ENCODE data around the gene DENND5B.
"Not testable (repeated sequence)": the region's sequence is repeated elsewhere in the genome, so short reads cannot be mapped to it uniquely, and the experiment has no call there.

Gene DENND5B

DNA sequence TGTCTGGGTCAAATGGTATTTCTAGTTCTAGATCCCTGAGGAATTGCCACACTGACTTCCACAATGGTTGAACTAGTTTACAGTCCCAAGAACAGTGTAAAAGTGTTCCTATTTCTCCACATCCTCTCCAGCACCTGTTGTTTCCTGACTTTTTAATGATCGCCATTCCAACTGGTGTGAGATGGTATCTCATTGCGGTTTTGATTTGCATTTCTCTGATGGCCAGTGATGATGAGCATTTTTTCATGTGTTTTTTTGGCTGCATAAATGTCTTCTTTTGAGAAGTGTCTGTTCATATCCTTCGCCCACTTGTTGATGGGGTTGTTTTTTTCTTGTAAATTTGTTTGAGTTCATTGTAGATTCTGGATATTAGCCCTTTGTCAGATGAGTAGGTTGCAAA is 40.3 kb downstream of the DENND5B start:
- not testable (repeated sequence) for DNase-seq

DNA sequence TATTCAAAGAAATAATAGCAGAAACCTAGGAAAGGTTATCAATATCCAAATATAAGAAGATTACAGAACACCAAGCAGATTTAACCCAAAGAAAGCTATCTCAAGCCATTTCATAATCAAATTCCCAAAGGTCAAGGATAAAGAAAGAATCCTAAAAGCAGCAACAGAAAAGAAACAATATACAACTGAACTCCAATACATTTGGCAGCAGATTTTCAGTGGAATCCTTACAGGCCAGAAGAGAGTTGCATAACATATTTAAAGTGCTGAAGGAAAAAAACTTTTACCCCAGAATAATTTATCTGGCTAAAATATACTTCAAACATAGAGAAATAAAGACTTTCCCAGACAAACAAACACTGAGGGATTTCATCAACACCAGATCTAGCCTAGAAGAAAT is 54.3 kb downstream of the DENND5B start:
- DNase-seq, result no peak

DNA sequence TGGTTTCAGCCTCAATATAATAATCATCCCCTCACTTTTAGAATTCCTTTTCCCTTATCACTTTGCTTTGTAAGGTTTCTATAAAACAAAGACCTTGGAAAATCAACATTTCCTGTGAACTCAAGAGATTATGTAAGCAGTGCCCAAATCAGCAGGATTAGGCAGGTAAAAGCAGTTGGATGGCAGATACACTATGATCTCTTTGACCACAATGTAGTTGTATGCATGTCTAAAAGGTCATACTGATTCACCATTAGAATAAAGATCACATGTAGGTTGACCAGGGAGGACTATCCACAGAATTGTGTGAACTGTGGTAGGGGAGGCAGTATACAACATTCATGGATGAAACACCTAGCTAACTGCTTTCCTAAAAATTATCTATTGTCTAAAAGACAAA is 57.5 kb downstream of the DENND5B start:
- DNase-seq, result no peak

DNA sequence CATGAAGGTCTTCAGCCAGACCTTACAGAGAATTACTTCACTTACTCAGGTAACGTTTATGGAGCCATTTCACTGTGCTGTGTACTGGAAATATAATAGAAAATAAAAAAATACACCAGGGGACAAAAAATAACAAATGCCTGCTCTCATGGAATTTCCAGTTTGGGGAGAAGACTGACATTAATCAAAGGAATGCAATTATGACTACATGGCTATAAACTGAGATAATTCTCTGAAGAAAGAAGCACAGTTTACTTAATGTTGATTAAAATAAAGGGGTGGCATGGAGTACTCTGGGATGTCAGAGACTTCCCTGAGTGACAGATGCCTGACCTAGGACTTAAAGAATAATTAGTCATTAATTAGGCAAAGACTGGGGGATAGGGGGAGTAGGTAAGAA is 59.0 kb downstream of the DENND5B start:
- no peak for DNase-seq

GRCh38 chr12:31528095-31528494 is 62.8 kb downstream of the DENND5B start:
- DNase-seq, result no peak

- no peak for DNase-seq
These were observed 63.9 kb downstream of the DENND5B start for GRCh38 chr12:31527083-31527482.

- no peak for DNase-seq
These were observed 64.8 kb downstream of the DENND5B start for GRCh38 chr12:31526158-31526546.

GRCh38 chr12:31525496-31526157 is 65.3 kb downstream of the DENND5B start:
- DNase-seq, result no peak

- DNase-seq, result no peak
These were observed 66.0 kb downstream of the DENND5B start for GRCh38 chr12:31524791-31525495.

DNA sequence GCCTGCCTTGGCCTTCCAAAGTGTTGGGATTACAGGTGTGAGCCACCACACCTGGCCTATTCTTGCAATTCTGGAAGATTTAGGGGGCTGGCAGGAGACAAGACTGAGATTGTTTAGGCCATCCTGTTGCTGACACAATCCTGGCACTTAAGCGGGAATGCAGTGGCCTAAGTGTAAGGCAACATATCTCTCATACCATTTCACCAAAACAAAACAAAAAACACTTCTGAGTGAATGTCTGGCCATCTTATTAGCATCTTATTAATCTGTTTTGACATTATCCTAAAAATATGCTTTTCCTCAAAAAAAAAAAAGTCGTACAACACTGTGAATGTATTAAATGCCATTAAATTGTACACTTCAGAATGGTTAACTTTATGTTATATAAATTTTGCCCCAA is 67.6 kb downstream of the DENND5B start:
- DNase-seq, result no peak

DNA sequence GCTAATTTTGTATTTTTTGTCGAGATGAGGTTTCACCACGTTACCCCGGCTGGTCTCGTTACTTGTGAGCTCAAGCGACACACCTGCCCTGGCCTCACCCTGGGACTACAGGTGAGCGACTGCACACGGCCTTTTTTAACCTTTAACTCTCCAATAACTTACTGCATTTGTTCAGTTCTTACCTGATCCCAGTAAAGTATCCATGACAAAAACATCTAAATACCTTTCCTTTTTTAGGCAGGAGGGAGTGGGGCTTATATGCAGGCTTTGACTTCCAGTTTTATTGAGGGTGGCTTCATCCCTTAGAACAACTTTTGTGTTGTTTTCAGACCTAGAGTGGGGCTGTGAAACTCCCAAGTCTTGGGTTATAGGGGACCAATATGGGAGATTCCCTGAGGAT is 68.3 kb downstream of the DENND5B start:
- no peak for DNase-seq

- no peak for DNase-seq
These were observed 69.0 kb downstream of the DENND5B start for GRCh38 chr12:31521964-31522363.

DNA sequence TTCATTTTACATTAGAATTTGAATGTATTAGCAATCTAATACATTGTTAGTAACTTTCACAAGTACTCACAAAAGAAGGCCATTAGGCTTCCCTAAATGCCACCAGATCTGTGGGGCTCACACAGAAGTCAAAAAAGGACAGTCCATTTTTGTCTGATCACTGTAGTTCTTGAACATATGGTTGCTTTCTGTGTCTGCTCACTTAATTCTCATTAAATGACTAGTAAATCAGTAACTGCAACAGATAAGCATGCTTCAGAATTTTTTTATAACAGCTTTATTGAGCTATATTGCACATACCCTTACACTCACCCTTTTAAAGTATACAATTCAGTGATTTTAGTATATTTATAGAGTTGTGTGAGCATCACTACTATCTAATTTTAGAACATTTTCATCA is 71.4 kb downstream of the DENND5B start:
- DNase-seq, result no peak

GRCh38 chr12:31518680-31519227 is 72.2 kb downstream of the DENND5B start:
- DNase-seq, result no peak

DNA sequence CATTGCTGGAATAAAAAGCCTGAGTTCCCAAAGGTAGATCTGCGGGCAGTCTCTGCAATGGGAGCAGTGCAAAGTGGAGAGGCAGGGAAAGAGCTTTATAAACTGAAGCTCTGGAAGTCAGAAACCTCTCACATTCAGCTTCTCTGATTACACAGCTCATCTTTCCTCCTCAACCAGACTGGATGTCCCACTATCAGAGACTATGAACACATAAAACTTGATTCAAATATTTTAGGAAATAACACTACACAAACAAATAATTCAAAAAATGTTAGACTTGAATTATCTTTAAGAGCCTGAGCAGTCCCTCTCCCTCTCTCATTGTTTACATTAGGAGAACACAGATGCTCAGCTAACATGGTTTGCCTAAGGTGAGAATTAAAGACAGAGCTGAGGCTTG is 72.9 kb downstream of the DENND5B start:
- no peak for DNase-seq

- DNase-seq, result no peak
These were observed 74.2 kb downstream of the DENND5B start for GRCh38 chr12:31516702-31517101.

DNA sequence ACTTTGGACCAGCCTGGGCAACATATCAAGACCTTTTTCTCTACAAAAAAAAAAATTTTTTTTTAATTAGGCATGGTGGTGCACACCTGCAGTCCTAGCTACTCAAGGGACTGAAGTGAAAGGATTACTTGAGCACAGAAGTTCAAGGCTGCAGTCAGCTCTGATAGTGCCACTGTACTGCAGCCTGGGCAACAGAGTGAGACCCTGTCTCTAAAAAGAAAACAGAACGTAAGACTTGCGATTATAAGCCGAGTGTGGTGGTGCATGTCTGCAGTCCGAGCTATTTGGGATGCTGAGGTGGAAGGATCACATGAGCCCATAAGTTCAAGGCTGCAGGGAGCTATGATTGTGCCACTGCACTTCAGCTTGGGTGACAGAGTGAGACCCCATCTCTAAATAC is 76.0 kb downstream of the DENND5B start:
- DNase-seq, result no peak

- DNase-seq, result no peak
These were observed 80.9 kb downstream of the DENND5B start for GRCh38 chr12:31510034-31510433.

DNA sequence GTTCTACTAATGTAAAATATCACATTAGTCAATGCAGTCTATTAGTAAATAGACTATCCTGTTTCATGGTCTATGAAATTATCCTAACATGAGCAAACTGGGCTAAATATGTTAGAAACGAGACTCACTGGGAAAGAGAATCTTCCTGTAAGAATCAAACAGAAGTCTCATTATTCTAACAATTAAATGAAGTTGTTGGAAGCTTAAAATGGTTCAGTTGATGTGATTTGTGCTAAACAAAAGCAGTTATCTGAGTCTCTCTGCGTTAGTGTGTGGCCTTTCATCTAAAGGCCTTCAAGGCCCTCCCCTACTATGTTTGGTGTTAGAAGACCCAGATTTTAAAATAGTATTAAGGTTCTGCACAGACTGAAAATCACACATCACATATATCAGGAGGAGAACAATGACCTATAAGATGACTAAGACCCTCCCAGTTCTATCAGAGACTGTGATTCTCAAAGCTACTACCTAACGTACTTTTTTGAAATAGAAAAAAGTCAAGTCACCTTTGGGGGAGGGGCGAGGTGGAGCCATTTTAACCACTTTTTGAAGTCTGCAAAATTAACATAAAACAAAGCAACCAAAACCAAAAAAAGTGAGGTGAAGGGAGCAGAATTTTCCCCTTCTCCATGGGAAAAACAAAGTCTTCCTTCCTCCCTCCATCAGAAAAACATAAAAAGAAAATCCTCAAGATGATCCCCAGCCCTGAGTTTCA is 82.3 kb downstream of the DENND5B start:
- DNase-seq, result no peak

- no peak for DNase-seq
These were observed 83.0 kb downstream of the DENND5B start for GRCh38 chr12:31507966-31508365.

DNA sequence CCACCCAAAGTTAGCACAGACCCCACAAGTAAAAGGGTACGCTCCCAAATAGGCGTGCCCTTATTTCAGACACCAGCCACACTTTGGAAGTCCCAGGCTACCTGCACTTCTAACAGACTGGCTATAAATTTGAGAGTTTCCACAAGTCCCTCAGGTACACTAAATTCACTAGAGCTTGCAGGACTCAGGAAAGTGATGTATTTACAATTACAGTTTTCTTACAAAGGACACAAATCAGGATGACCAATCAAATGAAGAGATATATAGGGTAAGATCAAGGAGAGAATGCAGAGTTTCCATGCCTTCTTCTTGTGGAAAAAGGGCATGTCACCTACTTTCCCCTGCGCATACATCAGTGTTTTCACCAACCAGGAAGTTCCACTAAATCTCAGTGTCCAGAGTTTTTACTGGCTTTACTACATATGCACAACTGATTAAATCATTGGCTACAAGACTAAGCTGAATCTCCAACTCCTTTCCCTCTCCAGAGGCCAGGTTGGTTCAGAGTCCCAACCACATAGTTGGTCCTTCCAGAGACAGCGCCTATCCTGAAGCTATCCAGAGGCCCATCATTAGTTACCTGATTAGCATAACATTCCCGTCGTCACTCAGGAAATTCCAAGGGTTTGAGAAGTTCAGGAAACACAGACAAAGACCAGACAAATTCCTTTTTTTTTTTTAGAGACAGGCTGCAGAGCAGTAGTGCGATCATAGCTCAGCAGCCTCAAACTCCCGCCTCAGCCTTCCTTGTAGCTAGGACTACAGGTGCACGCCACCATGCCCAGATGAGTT is 84.2 kb downstream of the DENND5B start:
- no peak for DNase-seq

DNA sequence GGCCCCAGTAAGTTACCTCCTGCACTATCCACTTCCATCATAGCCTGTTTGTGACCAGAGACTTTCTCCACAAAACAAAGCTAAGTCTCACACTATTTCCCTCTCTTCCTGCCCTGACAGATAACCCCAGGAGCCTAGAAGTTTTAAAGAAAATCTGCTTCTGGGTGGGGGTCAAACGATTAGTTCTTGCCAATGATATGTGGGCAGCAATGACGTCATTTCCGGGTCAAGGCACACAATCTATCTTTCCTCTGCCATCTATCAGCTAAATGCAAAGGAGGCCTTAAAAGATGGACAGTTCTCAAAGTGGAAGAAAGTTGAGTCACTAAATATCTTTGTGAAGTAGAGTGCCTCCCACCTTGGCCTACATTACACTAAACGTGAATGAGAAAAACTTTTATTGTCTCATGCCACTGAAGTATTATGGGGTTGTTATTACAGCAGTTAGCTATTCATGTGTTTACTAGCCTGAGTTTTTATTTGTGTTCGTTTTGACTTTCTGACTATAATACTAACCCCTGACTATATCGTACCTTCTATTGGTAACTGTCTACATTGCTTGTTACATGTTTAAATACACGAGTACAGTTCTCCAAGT is 86.2 kb downstream of the DENND5B start:
- no peak for DNase-seq

DNA sequence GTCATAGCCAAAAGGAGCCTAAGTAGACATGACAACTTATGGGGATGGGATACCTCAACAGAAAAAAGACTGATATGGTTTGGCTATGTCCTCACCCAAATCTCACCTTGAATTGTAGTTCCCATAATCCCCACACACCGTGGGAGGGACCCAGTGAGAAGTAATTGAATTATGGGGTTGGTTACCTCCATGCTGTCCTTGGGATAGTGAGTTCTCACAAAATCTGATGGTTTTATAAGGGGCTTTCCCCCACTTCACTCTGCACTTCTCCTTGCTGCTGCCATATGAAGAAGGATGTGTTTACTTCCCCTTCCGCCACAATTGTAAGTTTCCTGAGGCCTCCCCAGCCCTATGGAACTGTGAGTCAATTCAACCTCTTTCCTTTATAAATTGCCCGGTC is 89.9 kb downstream of the DENND5B start:
- DNase-seq, result not testable (repeated sequence)

Data from KG1 (cell line).